Activated T-helper 2 cell treated with anti-CD3 and anti-CD28 coated beads, Interferon-gamma antibody, Interleukin-2, Interleukin-4, amounts not matched to agents 10 μg/mL and 5 μg/mL and 100 μg/mL, durations not matched to agents 14 hours and 24 hours and 36 hours (primary cell): ENCODE results near the gene CALM1. TPM values are rescaled to one million over a fixed set of nuclear protein-coding genes. Genes with fewer than 3 reads are reported as not detected.

ENCODE experiments used
- DNase-seq: peaks from one replicate; pipeline ENCODE4 v3.0.0; 2021; ENCODE audit warnings: low spot score
- H3K27ac Mint-ChIP-seq: one replicate; pipeline ENCODE4 v1.8.0; 2021; ENCODE audit warnings: mixed read lengths
- H3K27me3 Mint-ChIP-seq: one replicate; pipeline ENCODE4 v1.8.0; 2021; ENCODE audit warnings: low read depth, mixed read lengths
- H3K36me3 Mint-ChIP-seq: one replicate; pipeline ENCODE4 v1.8.0; 2021; ENCODE audit warnings: low read depth, mixed read lengths
- H3K4me1 Mint-ChIP-seq: one replicate; pipeline ENCODE4 v1.8.0; 2021; ENCODE audit warnings: low read depth, mixed read lengths
- H3K4me3 Mint-ChIP-seq: one replicate; pipeline ENCODE4 v1.8.0; 2021; ENCODE audit warnings: low read depth, mild to moderate bottlenecking, moderate library complexity, mixed read lengths
- H3K9me3 Mint-ChIP-seq: one replicate; pipeline ENCODE4 v1.8.0; 2021; ENCODE audit warnings: mixed read lengths
- intact Hi-C: fragments of 100-400 bp; cut with micrococcal nuclease; formaldehyde crosslinking; loops from one replicate; pipeline ENCODE4 v1.15.1; 2023
- total RNA-seq: library from RNA; stranded (reverse); gene quantifications from 2 replicates; pipeline ENCODE4 v1.2.3, GENCODE V29; 2022

The CALM1 gene
- total RNA-seq, 1 donor from 2014 or later = 470 TPM

DNA sequence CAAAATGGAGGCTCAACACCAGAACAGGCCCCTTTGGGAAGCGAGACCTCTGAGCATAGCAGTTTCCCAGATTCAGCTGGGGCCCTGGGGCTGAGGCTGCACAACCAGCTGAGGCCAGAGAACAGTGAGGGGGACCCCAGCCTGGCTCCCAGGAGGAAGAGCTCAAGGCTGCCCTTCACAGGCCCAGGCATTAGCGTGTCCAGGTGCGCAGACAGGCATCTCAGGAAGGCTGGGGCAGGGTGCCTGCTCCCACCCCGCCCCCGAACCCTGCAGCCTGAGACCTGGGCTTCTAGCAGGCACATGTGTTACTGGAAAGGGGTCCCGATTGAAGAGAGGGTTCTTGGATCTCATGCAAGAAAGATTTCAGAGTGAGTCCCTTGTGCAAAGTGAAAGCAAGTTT lies 27.2 kb downstream of the CALM1 start:
- no peaks in the 10 kb centered on the region for H3K27me3 Mint-ChIP-seq
- no peaks in the 10 kb centered on the region for H3K9me3 Mint-ChIP-seq
- no peak overlapping the region for H3K27ac Mint-ChIP-seq
- no peak for DNase-seq
- H3K4me3 Mint-ChIP-seq = no peak overlapping the region
- H3K4me1 Mint-ChIP-seq = no peaks in the 10 kb centered on the region
- intact Hi-C loops = no loop called here
- H3K36me3 Mint-ChIP-seq = no peaks in the 10 kb centered on the region

DNA sequence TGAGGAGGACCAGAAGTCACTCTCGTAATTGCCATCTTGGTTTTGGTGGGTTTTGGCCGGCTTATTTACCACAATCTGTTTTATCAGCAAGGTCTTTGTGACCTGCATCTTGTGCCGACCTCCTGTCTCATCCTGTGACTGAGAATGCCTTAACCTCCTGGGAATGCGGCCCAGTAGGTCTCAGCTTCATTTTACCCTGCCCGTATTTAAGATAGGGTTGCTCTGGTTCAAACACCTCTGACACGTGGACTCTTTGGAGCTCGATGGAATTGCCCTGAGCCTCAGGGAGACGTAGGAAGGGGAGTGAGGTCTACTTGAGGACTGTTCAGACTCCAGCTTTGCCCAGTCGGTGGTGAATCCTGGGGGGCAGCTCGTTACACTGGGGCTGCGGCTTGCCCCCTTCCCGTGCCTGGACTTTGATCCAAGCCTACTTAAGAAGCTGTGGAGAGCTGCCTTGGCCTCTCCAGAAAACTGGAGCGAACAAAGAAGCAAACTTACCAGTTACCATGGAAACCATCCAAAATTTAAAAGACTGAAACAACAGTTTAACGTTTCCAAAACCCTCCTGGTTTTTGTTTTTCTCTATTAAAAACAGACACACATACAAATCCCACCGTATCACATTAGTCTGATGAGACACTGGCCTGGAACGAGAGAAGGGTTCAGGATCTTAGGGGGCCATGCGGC lies 28.0 kb downstream of the CALM1 start:
- Mint-ChIP-seq H3K9me3 (no peaks in the 10 kb centered on the region), H3K27me3 (no peaks in the 10 kb centered on the region), H3K27ac (no peak overlapping the region), H3K36me3 (no peaks in the 10 kb centered on the region), H3K4me1 (no peaks in the 10 kb centered on the region), H3K4me3 (no peak overlapping the region)
- DNase-seq = no peak
- intact Hi-C loops = no loop called here

DNA sequence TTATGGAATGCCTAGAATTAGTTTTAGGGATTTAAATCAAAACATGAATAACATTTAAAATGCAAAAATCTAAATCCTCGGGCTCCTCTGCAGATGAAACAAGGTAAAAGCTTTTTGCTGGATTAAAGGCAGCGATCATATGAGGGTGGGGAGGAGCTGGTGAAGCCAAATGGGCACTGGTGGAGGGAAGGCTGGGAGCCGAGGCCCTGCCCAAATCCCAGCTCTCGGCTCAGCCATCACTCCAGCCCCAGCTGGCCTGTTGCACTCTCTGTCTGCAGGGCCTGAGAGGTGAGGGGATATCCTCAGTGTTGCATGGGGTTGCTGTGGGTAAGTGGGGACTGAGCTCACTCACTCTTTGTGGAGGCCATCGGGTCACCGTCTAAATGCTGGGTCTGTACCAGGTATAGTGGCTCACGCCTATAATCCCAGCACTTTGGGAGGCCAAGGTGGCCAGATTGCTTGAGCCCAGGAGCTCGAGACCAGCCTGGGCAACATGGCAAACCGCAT lies 28.6 kb downstream of the CALM1 start:
- intact Hi-C loops = no loop called here
- no peak for DNase-seq
- H3K9me3 Mint-ChIP-seq = no peaks in the 10 kb centered on the region

DNA sequence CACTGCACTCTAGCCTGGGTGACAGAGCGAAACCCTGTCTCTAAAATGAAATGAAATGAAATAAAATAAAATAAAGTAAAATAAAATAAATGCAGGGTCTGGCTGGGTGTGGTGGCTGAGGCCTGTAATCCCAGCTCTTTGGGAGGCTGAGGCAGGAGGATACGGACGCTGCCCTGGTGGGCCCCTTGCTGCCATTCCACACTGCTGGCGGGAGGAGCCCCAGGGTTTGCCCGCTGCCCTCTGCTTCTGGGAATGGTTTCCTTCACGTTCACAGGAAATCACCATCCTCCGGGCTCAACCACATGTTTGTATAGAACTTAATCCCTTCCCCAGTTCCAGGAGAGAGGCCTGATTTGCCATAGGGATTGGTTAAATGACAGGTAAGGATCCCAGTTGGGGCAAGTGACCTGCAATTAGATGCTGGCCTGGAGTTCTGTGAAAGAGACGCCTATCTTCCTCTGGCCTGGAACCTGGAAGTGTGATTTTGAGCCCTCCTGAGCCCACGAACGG lies 29.3 kb downstream of the CALM1 start:
- no peaks in the 10 kb centered on the region for H3K27me3 Mint-ChIP-seq
- no peaks in the 10 kb centered on the region for H3K36me3 Mint-ChIP-seq
- no peak overlapping the region for H3K27ac Mint-ChIP-seq
- no peak overlapping the region for H3K4me3 Mint-ChIP-seq
- intact Hi-C loops = no loop called here
- H3K9me3 Mint-ChIP-seq = no peaks in the 10 kb centered on the region
- no peaks in the 10 kb centered on the region for H3K4me1 Mint-ChIP-seq
- no peak for DNase-seq

More for the DNA sequence above, 28.6 kb downstream of the CALM1 start:
- Mint-ChIP-seq H3K4me1 (no peaks in the 10 kb centered on the region), H3K27me3 (no peaks in the 10 kb centered on the region), H3K4me3 (no peak overlapping the region), H3K36me3 (no peaks in the 10 kb centered on the region), H3K27ac (no peak overlapping the region)

DNA sequence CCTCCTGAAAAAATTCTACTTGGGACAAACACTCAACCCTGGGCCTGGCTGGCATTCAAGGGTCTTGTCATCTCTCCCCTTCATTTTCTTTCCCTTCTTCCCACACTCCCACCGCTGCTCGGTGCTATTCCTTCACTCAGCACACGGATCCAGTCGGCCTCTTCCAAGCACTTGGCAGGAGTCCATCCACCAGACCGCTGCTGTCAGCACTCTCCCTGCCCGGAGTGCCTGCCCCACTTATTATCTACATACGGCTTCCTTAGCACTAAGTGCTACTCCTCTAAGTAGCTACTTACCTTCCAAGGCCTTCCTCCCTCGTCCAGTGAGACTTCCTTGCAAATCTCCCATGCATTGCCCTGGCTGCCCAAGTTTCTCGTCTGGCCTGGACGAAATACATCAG lies 29.8 kb downstream of the CALM1 start:
- Mint-ChIP-seq H3K27me3 (no peaks in the 10 kb centered on the region), H3K27ac (no peak overlapping the region), H3K4me3 (no peak overlapping the region), H3K4me1 (no peaks in the 10 kb centered on the region), H3K36me3 (no peaks in the 10 kb centered on the region), H3K9me3 (no peaks in the 10 kb centered on the region)
- intact Hi-C loops = no loop called here
- DNase-seq = no peak

DNA sequence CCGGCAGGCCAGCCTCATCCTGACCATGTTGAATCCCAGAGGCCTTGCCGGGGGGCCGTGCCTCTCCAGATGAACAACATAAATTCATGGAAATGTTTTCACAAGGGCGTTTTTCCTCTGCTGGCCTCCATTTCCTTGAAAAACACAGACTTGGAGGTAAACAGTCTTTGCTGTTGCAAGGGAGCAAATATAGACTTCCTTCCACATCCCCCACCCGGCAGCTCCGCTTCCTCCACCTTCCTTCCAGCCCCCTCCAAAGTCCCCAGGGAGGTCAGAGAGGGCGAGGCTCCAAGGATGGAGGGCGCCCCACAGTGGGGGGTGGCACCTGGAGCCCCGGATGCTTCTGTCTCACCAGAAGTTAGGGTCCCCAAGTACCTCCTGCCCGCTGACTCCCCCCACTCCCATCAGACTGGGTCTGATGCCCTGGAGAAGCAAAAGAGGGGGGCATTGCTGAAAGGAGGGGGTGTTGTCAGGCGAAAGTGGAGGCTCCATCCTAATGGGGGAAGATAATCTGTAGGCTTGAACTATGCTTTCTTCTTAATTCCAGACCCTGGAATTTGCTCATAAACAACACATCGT lies 31.1 kb downstream of the CALM1 start:
- H3K36me3 Mint-ChIP-seq = no peaks in the 10 kb centered on the region
- H3K27ac Mint-ChIP-seq = no peak overlapping the region
- no peaks in the 10 kb centered on the region for H3K9me3 Mint-ChIP-seq
- DNase-seq = no peak
- H3K4me1 Mint-ChIP-seq = no peaks in the 10 kb centered on the region
- H3K4me3 Mint-ChIP-seq = no peak overlapping the region
- intact Hi-C loops = no loop called here
- no peaks in the 10 kb centered on the region for H3K27me3 Mint-ChIP-seq

DNA sequence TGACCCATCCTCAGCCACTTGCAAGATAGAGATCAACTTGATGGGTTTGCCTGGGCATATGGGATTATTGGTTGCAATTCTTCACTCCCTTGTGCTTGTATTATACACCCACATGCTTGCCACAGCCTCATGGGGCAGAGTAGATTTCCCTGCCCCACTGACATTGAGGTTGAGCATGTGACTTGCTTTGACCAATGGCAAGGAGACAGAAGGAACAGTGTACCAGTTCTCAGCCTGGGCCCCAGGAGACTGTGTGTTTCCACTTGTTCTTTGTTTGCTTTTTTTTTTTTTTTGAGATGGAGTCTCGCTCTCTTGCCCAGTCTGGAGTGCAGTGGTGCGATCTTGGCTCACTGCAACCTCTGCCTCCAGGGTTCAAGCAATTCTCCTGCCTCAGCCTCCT lies 31.8 kb downstream of the CALM1 start:
- Mint-ChIP-seq H3K4me1 (no peaks in the 10 kb centered on the region), H3K4me3 (no peak overlapping the region), H3K36me3 (no peaks in the 10 kb centered on the region), H3K27me3 (no peaks in the 10 kb centered on the region), H3K27ac (no peak overlapping the region), H3K9me3 (no peaks in the 10 kb centered on the region)
- intact Hi-C loops = no loop called here
- no peak for DNase-seq

DNA sequence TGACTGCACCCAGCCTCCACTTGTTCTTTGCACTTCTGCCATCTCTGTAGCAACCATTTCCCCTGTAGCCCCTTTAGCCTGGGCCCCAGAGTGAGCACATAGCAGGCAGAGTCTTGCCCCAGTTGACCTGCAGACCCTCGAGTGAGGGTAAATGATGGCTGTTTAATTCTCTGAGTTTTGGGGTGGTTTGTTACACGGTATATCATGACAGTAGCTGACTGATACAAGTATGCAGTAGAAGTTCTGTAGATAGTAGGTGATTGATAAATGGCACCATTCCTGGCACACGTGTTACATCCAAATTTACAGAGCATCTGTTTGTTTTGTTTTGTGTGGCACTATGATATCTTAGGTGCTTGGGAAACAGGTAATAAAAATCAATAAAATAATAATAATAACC lies 32.4 kb downstream of the CALM1 start:
- no peak overlapping the region for H3K4me3 Mint-ChIP-seq
- no peaks in the 10 kb centered on the region for H3K4me1 Mint-ChIP-seq
- H3K36me3 Mint-ChIP-seq = no peaks in the 10 kb centered on the region
- no peak overlapping the region for H3K27ac Mint-ChIP-seq
- no peaks in the 10 kb centered on the region for H3K9me3 Mint-ChIP-seq
- no peaks in the 10 kb centered on the region for H3K27me3 Mint-ChIP-seq
- no peak for DNase-seq
- intact Hi-C loops = no loop called here

DNA sequence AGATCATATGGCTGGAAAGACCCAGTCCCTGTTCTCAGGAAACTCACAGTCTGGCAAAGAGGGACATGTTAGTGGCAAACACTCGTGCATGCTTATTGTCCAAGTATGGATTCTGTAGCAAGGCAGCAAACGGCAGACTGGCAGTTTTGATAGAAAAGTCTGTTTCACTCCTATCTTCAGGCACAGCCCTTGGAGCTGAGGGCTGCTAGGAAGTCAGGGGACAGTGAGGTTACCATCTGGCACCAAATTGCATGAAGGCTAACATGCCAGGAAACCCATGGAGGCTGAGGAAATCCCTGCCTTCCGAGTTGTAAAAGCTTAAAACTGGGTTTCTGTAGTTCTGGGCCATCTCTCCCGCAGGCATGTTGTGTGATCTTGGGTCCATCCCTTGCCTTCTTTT lies 32.9 kb downstream of the CALM1 start:
- Mint-ChIP-seq H3K27ac (no peak overlapping the region), H3K27me3 (no peaks in the 10 kb centered on the region), H3K9me3 (no peaks in the 10 kb centered on the region), H3K4me1 (no peaks in the 10 kb centered on the region), H3K4me3 (no peak overlapping the region), H3K36me3 (no peaks in the 10 kb centered on the region)
- intact Hi-C loops = no loop called here
- DNase-seq = no peak

DNA sequence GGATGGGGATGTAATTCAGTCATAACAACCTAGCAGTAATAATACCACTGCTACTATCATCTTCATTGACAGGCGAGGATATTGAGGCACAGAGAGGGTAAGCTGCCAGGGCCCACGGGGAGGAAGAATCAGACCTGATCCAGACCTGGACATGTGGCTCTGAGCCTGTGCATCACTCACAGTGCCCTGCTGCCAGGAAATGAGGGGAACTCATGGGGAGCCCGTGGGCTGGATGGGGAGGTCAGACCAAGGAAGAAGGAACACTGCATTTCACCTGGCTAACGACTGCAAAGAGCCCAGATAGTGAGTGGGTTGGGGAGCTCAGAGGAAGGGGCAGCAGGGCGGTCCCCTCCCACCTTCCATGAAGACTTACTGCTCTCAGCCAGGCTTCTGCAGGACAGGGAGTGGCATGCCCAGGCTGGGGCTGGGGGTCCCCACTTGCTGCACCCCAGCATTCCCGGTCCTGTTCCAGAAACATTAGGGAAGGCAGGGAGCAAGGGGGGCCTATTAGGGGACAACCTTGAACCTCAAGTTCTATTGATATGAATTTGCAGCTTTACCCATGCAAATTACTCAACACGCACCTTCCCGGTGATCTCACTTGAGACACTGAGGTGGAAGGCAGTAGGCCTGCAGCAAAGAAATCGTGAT lies 37.7 kb downstream of the CALM1 start:
- Mint-ChIP-seq H3K27me3 (no peaks in the 10 kb centered on the region), H3K9me3 (no peaks in the 10 kb centered on the region), H3K4me3 (no peak overlapping the region), H3K27ac (no peak overlapping the region), H3K36me3 (no peaks in the 10 kb centered on the region), H3K4me1 (no peaks in the 10 kb centered on the region)
- no peak for DNase-seq
- intact Hi-C loops = no loop called here

DNA sequence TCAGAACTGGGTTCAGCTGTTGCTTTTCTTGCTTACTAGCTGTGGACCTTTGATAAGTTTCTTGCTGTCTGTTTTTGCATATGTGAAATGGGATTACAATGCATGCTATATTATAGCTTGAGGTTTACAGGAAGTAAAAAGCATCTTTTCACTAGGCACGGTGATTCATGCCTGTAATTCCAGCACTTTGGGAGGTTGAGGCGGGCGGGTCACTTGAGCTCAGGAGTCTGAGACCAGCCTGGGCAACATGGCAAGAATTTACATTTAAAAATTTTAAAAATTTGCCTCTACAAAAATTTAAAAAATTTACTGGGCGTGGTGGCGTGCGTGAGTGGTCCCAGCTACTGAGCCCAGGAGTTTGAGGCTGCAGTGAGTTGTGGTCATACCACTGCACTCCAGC lies 42.0 kb downstream of the CALM1 start:
- Mint-ChIP-seq H3K4me3 (no peak overlapping the region), H3K9me3 (no peaks in the 10 kb centered on the region), H3K27me3 (no peaks in the 10 kb centered on the region), H3K36me3 (no peaks in the 10 kb centered on the region), H3K27ac (no peak overlapping the region), H3K4me1 (no peaks in the 10 kb centered on the region)
- DNase-seq = no peak
- intact Hi-C loops = no loop called here

DNA sequence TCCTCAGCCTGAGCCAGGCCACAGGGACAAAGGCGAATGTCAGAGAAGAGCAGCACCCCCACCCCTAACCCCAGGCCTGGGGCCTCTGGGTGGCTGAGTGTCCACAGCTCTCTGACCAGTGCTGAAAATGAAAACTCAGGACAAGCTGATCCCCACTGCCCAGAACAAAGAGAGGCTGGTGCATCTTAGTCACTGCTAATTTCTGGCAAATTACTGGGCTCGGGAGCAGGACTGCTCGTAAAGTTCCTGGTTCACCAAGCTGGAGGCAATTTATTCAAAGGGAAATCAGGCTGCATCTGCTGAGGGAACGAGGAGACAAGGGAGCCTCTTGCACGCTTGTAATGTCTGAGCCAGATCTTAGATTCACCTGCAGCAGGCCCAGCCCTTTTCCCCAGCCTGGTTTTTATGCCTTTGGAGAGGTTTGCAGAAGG lies 43.2 kb downstream of the CALM1 start:
- Mint-ChIP-seq H3K36me3 (no peaks in the 10 kb centered on the region), H3K9me3 (no peaks in the 10 kb centered on the region), H3K27ac (no peak overlapping the region), H3K4me1 (no peaks in the 10 kb centered on the region), H3K4me3 (no peak overlapping the region), H3K27me3 (peaks cover 2% of the 10 kb centered on the region)
- intact Hi-C loops = no loop called here
- no peak for DNase-seq

DNA sequence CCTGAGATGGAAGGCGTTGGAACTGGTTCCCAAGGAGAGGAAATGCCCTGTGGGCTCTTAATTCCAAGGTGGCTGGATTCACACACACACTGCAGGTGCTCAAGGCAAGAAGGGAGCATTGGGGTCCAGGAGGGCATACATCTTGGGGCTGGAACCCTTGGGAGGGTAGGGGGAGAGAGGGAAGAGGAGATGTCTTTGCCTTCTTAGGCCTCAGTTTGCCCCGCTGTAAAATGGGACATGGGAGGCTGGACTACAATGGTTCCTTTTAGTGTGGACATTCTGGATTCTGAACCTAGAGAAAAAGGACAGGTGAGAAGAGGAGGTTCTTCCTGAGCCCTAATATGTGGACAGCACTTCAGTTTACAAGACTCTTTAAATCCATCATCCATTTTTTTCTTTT lies 43.8 kb downstream of the CALM1 start:
- intact Hi-C loops = no loop called here
- DNase-seq = no peak
- no peaks in the 10 kb centered on the region for H3K4me1 Mint-ChIP-seq
- no peaks in the 10 kb centered on the region for H3K9me3 Mint-ChIP-seq
- H3K27ac Mint-ChIP-seq = no peak overlapping the region
- peaks cover 2% of the 10 kb centered on the region for H3K27me3 Mint-ChIP-seq
- no peak overlapping the region for H3K4me3 Mint-ChIP-seq
- H3K36me3 Mint-ChIP-seq = no peaks in the 10 kb centered on the region
